Fibroblast of villous mesenchyme (primary cell): ENCODE measurements around the gene BMPR1A. TPM values are rescaled to one million over a fixed set of nuclear protein-coding genes. Genes with fewer than 3 reads are reported as not detected.
"Not testable (repeated sequence)": the region's sequence is repeated elsewhere in the genome, so short reads cannot be mapped to it uniquely, and the experiment has no call there.

Source experiments
- DNase-seq: peaks from one replicate; pipeline ENCODE4 v3.0.0-alpha.2; 2010; ENCODE audit warnings: low read depth
- H3K4me3 ChIP-seq: 2 replicates; pipeline ENCODE4 v1.5.1; 2011; ENCODE audit warnings: low read depth, mild to moderate bottlenecking, low read length
- CTCF ChIP-seq: IDR thresholded peaks from 2 replicates; pipeline ENCODE4 v1.5.1; 2012; ENCODE audit warnings: low read depth, mild to moderate bottlenecking, low read length; ENCODE audit not compliant: insufficient read depth
- total RNA-seq: library from RNA; depleted of rRNA; stranded (reverse); fragments of >200 nt; gene quantifications from 2 replicates; pipeline ENCODE4 v1.2.3, GENCODE V29; 2012

BMPR1A gene
- total RNA-seq, 1 donor: 70.8 TPM

- no peak for DNase-seq
- no peak for TF ChIP-seq CTCF
- H3K4me3 ChIP-seq: no peak overlapping the region
Measured at GRCh38 chr10:86932674-86933073, 176.3 kb downstream of the BMPR1A start.

- not testable (repeated sequence) for DNase-seq, H3K4me3 ChIP-seq
Measured at GRCh38 chr10:86934162-86934711, 177.8 kb downstream of the BMPR1A start.

GRCh38 chr10:86936661-86937501 is 180.5 kb downstream of the BMPR1A start:
- no peak for TF ChIP-seq CTCF
- peak; percentile 32 for DNase-seq
- H3K4me3 ChIP-seq: no peak overlapping the region

- no peak overlapping the region for H3K4me3 ChIP-seq
- no peak for TF ChIP-seq CTCF
- DNase-seq: no peak
Measured at GRCh38 chr10:86937502-86938154, 181.2 kb downstream of the BMPR1A start.

GRCh38 chr10:86938260-86938659 is 181.8 kb downstream of the BMPR1A start:
- no peak for DNase-seq
- H3K4me3 ChIP-seq: no peak overlapping the region
- no peak for TF ChIP-seq CTCF

- DNase-seq: not testable (repeated sequence)
Measured at GRCh38 chr10:86940076-86940475, 183.7 kb downstream of the BMPR1A start.

GRCh38 chr10:86940677-86941076 is 184.3 kb downstream of the BMPR1A start:
- no peak for DNase-seq
- H3K4me3 ChIP-seq: no peak overlapping the region
- TF ChIP-seq CTCF: no peak

More at GRCh38 chr10:86940076-86940475, 183.7 kb downstream of the BMPR1A start:
- not testable (repeated sequence) for H3K4me3 ChIP-seq

GRCh38 chr10:86941426-86941825 is 185.0 kb downstream of the BMPR1A start:
- no peak overlapping the region for H3K4me3 ChIP-seq
- TF ChIP-seq CTCF: no peak
- no peak for DNase-seq
